HepG2 (cell line): Measurements from ENCODE around the gene ZNF160.

Source experiments
- BORCS8-MEF2B ChIP-seq: sonication (generic); formaldehyde crosslinking; IDR thresholded peaks from 2 replicates; pipeline ENCODE4 v1.8.0; 2022; ENCODE audit warnings: mild to moderate bottlenecking, missing genetic modification reagents
- POLR2AphosphoS5 ChIP-seq: IDR thresholded peaks from 2 replicates; pipeline ENCODE4 v1.6.1; 2012; ENCODE audit warnings: low read depth, low read length

- TF ChIP-seq POLR2AphosphoS5 (no peak), BORCS8-MEF2B (CRISPR knock-in tag) (no peak)
Measured at GRCh38 chr19:53088091-53088490, 15.1 kb downstream of the ZNF160 start.
